ENCODE results near the gene KRTAP16-1. TPM values are rescaled to one million over a fixed set of nuclear protein-coding genes. Genes with fewer than 3 reads are reported as not detected.

The KRTAP16-1 gene
- total and polyA plus RNA-seq, 2 of the 13 experiments (the other 11 are each of a cell fraction or from before 2014, with no cell fraction given) = not detected

DNA sequence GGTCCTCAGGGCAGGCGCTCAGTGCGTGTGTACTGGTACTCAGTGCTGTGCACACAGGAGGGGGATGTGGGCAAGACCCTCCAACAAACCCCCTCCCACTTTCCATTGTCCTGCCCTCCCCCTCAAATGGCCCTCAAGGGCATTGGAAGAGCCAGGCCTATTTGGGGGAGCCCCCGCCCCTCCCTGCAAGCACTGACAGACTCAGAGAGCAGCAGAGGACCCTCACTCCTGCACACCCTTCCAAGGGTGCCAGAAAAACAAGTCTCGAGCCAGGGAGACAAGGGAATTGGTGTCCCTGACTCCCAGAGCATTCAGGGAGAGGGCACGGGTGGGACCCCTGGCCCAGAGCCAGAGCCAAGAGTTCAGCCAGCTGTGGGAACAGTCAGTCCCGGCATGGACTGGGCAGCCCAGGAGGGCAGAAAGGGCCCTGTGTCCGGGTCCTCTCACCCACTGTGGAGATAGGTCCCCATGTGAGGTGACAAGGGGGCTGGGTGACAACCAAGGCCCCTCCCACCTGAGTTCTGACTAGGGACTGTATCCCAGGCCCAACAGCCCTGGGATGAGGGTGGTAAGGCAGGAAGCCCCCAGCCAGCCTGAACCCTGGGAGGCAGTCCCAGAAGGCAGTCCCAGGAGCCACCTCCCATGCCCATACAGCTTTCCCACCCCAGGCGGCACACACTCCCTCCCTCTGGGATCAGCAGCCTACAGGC lies 18.5 kb upstream of the KRTAP16-1 start:
- Histone ChIP-seq H3K4me3 (replicated peaks in 1 of 3; ENCODE audit: insufficient read depth in 1 of 3, low read depth in 2 of 3, low read length in 3 of 3) (no peak overlapping the region), H3K36me3 (replicated peaks in 1 of 2; ENCODE audit: control insufficient read depth in 1 of 2, insufficient read depth in 2 of 2, low read length in 2 of 2) (no peaks in the 10 kb centered on the region), H2AFZ (ENCODE audit: low read length) (no peak overlapping the region), H3K9ac (ENCODE audit: insufficient read depth, low read depth, low read length) (no peak overlapping the region), H3K27me3 (ENCODE audit: control insufficient read depth in 1 of 2, insufficient read depth in 2 of 2, low read length in 2 of 2) (peaks cover 0 to 9% of the 10 kb centered on the region in 2 experiments; a peak in 1 of 5 replicates), H3K9me3 (ENCODE audit: low read length) (no peaks in the 10 kb centered on the region), H3K4me2 (ENCODE audit: low read depth, low read length) (no peak overlapping the region), H3K79me2 (ENCODE audit: insufficient read depth, low read length) (no peaks in the 10 kb centered on the region), H3K4me1 (ENCODE audit: insufficient read depth, low read length) (no peaks in the 10 kb centered on the region), H4K20me1 (ENCODE audit: insufficient read depth, low read length) (no peaks in the 10 kb centered on the region), H3K27ac (ENCODE audit: extremely low read length, insufficient read depth, low read length) (no peak overlapping the region)
- no peak for FAIRE-seq
- CTCF ChIA-PET (ENCODE audit: low intra/inter-chr PET ratio, low total read pairs) = no interaction called here
- DNase-seq (ENCODE audit: low spot score) = no peak
- TF ChIP-seq ZNF30 (CRISPR knock-in tag; IDR thresholded peaks at IDR 0.05) = no peak
- TF ChIP-seq, protein P1, sequence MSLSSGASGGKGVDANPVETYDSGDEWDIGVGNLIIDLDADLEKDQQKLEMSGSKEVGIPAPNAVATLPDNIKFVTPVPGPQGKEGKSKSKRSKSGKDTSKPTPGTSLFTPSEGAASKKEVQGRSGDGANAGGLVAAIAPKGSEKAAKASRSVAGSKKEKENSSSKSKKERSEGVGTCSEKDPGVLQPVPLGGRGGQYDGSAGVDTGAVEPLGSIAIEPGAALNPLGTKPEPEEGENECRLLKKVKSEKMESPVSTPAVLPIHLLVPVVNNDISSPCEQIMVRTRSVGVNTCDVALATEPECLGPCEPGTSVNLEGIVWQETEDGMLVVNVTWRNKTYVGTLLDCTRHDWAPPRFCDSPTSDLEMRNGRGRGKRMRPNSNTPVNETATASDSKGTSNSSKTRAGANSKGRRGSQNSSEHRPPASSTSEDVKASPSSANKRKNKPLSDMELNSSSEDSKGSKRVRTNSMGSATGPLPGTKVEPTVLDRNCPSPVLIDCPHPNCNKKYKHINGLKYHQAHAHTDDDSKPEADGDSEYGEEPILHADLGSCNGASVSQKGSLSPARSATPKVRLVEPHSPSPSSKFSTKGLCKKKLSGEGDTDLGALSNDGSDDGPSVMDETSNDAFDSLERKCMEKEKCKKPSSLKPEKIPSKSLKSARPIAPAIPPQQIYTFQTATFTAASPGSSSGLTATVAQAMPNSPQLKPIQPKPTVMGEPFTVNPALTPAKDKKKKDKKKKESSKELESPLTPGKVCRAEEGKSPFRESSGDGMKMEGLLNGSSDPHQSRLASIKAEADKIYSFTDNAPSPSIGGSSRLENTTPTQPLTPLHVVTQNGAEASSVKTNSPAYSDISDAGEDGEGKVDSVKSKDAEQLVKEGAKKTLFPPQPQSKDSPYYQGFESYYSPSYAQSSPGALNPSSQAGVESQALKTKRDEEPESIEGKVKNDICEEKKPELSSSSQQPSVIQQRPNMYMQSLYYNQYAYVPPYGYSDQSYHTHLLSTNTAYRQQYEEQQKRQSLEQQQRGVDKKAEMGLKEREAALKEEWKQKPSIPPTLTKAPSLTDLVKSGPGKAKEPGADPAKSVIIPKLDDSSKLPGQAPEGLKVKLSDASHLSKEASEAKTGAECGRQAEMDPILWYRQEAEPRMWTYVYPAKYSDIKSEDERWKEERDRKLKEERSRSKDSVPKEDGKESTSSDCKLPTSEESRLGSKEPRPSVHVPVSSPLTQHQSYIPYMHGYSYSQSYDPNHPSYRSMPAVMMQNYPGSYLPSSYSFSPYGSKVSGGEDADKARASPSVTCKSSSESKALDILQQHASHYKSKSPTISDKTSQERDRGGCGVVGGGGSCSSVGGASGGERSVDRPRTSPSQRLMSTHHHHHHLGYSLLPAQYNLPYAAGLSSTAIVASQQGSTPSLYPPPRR (CRISPR knock-in tag; IDR thresholded peaks at IDR 0.05; ENCODE audit: borderline replicate concordance) = no peak
- TF ChIP-seq, protein P2, sequence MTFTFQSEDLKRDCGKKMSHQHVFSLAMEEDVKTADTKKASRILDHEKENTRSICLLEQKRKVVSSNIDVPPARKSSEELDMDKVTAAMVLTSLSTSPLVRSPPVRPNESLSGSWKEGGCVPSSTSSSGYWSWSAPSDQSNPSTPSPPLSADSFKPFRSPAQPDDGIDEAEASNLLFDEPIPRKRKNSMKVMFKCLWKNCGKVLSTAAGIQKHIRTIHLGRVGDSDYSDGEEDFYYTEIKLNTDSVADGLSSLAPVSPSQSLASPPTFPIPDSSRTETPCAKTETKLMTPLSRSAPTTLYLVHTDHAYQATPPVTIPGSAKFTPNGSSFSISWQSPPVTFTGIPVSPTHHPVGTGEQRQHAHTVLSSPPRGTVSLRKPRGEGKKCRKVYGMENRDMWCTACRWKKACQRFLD (CRISPR knock-in tag; IDR thresholded peaks at IDR 0.05; ENCODE audit: borderline replicate concordance) = no peak
- TF ChIP-seq, protein P3, sequence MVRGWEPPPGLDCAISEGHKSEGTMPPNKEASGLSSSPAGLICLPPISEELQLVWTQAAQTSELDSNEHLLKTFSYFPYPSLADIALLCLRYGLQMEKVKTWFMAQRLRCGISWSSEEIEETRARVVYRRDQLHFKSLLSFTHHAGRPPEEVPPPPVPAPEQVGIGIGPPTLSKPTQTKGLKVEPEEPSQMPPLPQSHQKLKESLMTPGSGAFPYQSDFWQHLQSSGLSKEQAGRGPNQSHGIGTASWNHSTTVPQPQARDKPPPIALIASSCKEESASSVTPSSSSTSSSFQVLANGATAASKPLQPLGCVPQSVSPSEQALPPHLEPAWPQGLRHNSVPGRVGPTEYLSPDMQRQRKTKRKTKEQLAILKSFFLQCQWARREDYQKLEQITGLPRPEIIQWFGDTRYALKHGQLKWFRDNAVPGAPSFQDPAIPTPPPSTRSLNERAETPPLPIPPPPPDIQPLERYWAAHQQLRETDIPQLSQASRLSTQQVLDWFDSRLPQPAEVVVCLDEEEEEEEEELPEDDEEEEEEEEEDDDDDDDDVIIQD (CRISPR knock-in tag; IDR thresholded peaks at IDR 0.05; ENCODE audit: low read depth) = no peak
- no peak for TF ChIP-seq ZNF782 (CRISPR knock-in tag; IDR thresholded peaks at IDR 0.05; ENCODE audit: borderline replicate concordance)
- no peak for TF ChIP-seq ZNF891 (CRISPR knock-in tag; IDR thresholded peaks at IDR 0.05)
- no peak for TF ChIP-seq RBFOX2 (IDR thresholded peaks at IDR 0.05; ENCODE audit: low read depth, low read length)
- intact Hi-C loops (cut with micrococcal nuclease; ENCODE audit: unreplicated experiment) (no loop called here), in situ Hi-C loops (cut with HindIII; ENCODE audit: extremely low pct_ligation_motif_present, low pct_unique_long_range_greater_than_20kb) (no loop called here)
- POLR2A ChIA-PET = no interaction called here
- 21% methylated on average over 8 of the region's 8 CpGs for WGBS (ENCODE audit: low lambda C conversion rate)
- ATAC-seq = no peak
- no TSS peak for BruUV-seq (replicated peaks)

Data from HepG2 (cell line).